ENCODE data around the gene PIF1. TPM values are rescaled to one million over a fixed set of nuclear protein-coding genes. Genes with fewer than 3 reads are reported as not detected.

PIF1 gene
- 10 to 100 TPM in 2 of 4 donors, 1 to 10 TPM in 2; 5.7 to 21.2 (median 13.5) TPM for polyA plus RNA-seq (ENCODE audit: insufficient read length in 4 of 4)

- DNase-seq (ENCODE audit: low read depth in 4 of 4, low spot score in 2 of 4): peak; percentile 89 to 98 (median 96)
These were observed at the start of gene PIF1 for GRCh38 chr15:64825431-64826294. PIF1 (minus strand) TSS chr15:64825647; CDS start chr15:64824335, 1,312 bp downstream.

GRCh38 chr15:64870353-64870752 lies 44.9 kb upstream of the PIF1 start:
- DNase-seq (ENCODE audit: low read depth in 4 of 4, low spot score in 2 of 4): no peak

- DNase-seq (ENCODE audit: low read depth in 4 of 4, low spot score in 2 of 4): no peak
These were observed 44.1 kb upstream of the PIF1 start for GRCh38 chr15:64869501-64869900.

GRCh38 chr15:64865998-64866520 lies 40.6 kb upstream of the PIF1 start:
- no peak for DNase-seq (ENCODE audit: low read depth in 4 of 4, low spot score in 2 of 4)

- no peak for DNase-seq (ENCODE audit: low read depth in 4 of 4, low spot score in 2 of 4)
These were observed 39.9 kb upstream of the PIF1 start for GRCh38 chr15:64865126-64865997.

- DNase-seq (ENCODE audit: low read depth in 4 of 4, low spot score in 2 of 4): no peak
These were observed 38.6 kb upstream of the PIF1 start for GRCh38 chr15:64864068-64864467.

GRCh38 chr15:64862408-64862807 lies 37.0 kb upstream of the PIF1 start:
- no peak for DNase-seq (ENCODE audit: low read depth in 4 of 4, low spot score in 2 of 4)

- no peak for DNase-seq (ENCODE audit: low read depth in 4 of 4, low spot score in 2 of 4)
These were observed 36.5 kb upstream of the PIF1 start for GRCh38 chr15:64861960-64862359.

- DNase-seq (ENCODE audit: low read depth in 4 of 4, low spot score in 2 of 4): no peak
These were observed 35.9 kb upstream of the PIF1 start for GRCh38 chr15:64861331-64861730.

- no peak for DNase-seq (ENCODE audit: low read depth in 4 of 4, low spot score in 2 of 4)
These were observed 33.8 kb upstream of the PIF1 start for GRCh38 chr15:64859226-64859625.

GRCh38 chr15:64858021-64858575 lies 32.7 kb upstream of the PIF1 start:
- no peak for DNase-seq (ENCODE audit: low read depth in 4 of 4, low spot score in 2 of 4)

- DNase-seq (ENCODE audit: low read depth in 4 of 4, low spot score in 2 of 4): no peak
These were observed 32.0 kb upstream of the PIF1 start for GRCh38 chr15:64857421-64857820.

GRCh38 chr15:64856429-64857145 lies 31.1 kb upstream of the PIF1 start:
- DNase-seq (ENCODE audit: low read depth in 4 of 4, low spot score in 2 of 4): no peak

- DNase-seq (ENCODE audit: low read depth in 4 of 4, low spot score in 2 of 4): no peak
These were observed 29.9 kb upstream of the PIF1 start for GRCh38 chr15:64855205-64855975.

- DNase-seq (ENCODE audit: low read depth in 4 of 4, low spot score in 2 of 4): no peak
These were observed 29.1 kb upstream of the PIF1 start for GRCh38 chr15:64854526-64854925.

GRCh38 chr15:64854041-64854440 lies 28.6 kb upstream of the PIF1 start:
- no peak for DNase-seq (ENCODE audit: low read depth in 4 of 4, low spot score in 2 of 4)

GRCh38 chr15:64851503-64851840 lies 26.0 kb upstream of the PIF1 start:
- no peak for DNase-seq (ENCODE audit: low read depth in 4 of 4, low spot score in 2 of 4)

GRCh38 chr15:64850778-64851502 lies 25.5 kb upstream of the PIF1 start:
- DNase-seq (ENCODE audit: low read depth in 4 of 4, low spot score in 2 of 4): no peak
